ENCODE measurements around the gene PKLR.

The PKLR gene

GRCh38 chr1:155304558-155305063 is 3.4 kb upstream of the PKLR start:
- no peak for TF ChIP-seq EZH2 (IDR thresholded peaks at IDR 0.05; ENCODE audit: borderline replicate concordance, low read depth, low read length, severe bottlenecking)
- TF ChIP-seq, protein P1, sequence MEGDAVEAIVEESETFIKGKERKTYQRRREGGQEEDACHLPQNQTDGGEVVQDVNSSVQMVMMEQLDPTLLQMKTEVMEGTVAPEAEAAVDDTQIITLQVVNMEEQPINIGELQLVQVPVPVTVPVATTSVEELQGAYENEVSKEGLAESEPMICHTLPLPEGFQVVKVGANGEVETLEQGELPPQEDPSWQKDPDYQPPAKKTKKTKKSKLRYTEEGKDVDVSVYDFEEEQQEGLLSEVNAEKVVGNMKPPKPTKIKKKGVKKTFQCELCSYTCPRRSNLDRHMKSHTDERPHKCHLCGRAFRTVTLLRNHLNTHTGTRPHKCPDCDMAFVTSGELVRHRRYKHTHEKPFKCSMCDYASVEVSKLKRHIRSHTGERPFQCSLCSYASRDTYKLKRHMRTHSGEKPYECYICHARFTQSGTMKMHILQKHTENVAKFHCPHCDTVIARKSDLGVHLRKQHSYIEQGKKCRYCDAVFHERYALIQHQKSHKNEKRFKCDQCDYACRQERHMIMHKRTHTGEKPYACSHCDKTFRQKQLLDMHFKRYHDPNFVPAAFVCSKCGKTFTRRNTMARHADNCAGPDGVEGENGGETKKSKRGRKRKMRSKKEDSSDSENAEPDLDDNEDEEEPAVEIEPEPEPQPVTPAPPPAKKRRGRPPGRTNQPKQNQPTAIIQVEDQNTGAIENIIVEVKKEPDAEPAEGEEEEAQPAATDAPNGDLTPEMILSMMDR (IDR thresholded peaks at IDR 0.05; ENCODE audit: borderline replicate concordance, extremely low read depth, low read length, poor library complexity, severe bottlenecking), result no peak
- DNase-seq (no peak), ATAC-seq (ENCODE audit: insufficient read depth, low read depth) (no peak)
- Histone ChIP-seq H4K20me1 (ENCODE audit: insufficient read depth, low read length) (no peaks in the 10 kb centered on the region), H3K9me3 (ENCODE audit: insufficient read depth, low read length, severe bottlenecking) (no peaks in the 10 kb centered on the region), H3K4me1 (ENCODE audit: insufficient read depth, low read length) (peaks cover 13% of the 10 kb centered on the region), H3K36me3 (ENCODE audit: insufficient read depth, low read length) (no peaks in the 10 kb centered on the region; the same call in 1 of the 2 replicates), H3K79me2 (ENCODE audit: insufficient read depth, low read length) (peaks cover 10% of the 10 kb centered on the region), H2AFZ (ENCODE audit: low read depth, low read length) (no peak overlapping the region), H3K4me2 (ENCODE audit: insufficient read depth, low read length) (no peak overlapping the region), H3K27ac (ENCODE audit: low read length) (no peak overlapping the region), H3K27me3 (ENCODE audit: insufficient read depth, low read length, poor library complexity) (no peaks in the 10 kb centered on the region), H3K4me3 (ENCODE audit: low read depth in 1 of 2, low read length in 2 of 2) (no peak overlapping the region), H3K9ac (ENCODE audit: low read depth, low read length) (no peak overlapping the region)

GRCh38 chr1:155300553-155301329 is 497 bp downstream of the PKLR start:
- no peaks in the 10 kb centered on the region for H3K4me1 ChIP-seq (ENCODE audit: insufficient read depth, low read length)
- no peak overlapping the region for H3K9ac ChIP-seq (ENCODE audit: low read depth, low read length)
- no peaks in the 10 kb centered on the region for H4K20me1 ChIP-seq (ENCODE audit: insufficient read depth, low read length)
- no peaks in the 10 kb centered on the region for H3K27me3 ChIP-seq (ENCODE audit: insufficient read depth, low read length, poor library complexity)
- H3K27ac ChIP-seq (ENCODE audit: low read length), result no peak overlapping the region
- H3K4me2 ChIP-seq (ENCODE audit: insufficient read depth, low read length), result no peak overlapping the region
- DNase-seq (no peak), ATAC-seq (ENCODE audit: insufficient read depth, low read depth) (no peak)
- H2AFZ ChIP-seq (ENCODE audit: low read depth, low read length), result no peak overlapping the region
- H3K36me3 ChIP-seq (ENCODE audit: insufficient read depth, low read length), result no peaks in the 10 kb centered on the region
- H3K79me2 ChIP-seq (ENCODE audit: insufficient read depth, low read length), result no peaks in the 10 kb centered on the region
- H3K4me3 ChIP-seq (ENCODE audit: low read depth in 1 of 2, low read length in 2 of 2), result no peak overlapping the region
- H3K9me3 ChIP-seq (ENCODE audit: insufficient read depth, low read length, severe bottlenecking), result no peaks in the 10 kb centered on the region
- TF ChIP-seq, protein P1 (IDR thresholded peaks at IDR 0.05; ENCODE audit: borderline replicate concordance, extremely low read depth, low read length, poor library complexity, severe bottlenecking), result no peak
- TF ChIP-seq EZH2 (IDR thresholded peaks at IDR 0.05; ENCODE audit: borderline replicate concordance, low read depth, low read length, severe bottlenecking), result no peak

GRCh38 chr1:155300024-155300423 is 1.2 kb downstream of the PKLR start:
- Histone ChIP-seq H3K36me3 (ENCODE audit: insufficient read depth, low read length) (no peaks in the 10 kb centered on the region), H3K4me3 (ENCODE audit: low read depth in 1 of 2, low read length in 2 of 2) (no peak overlapping the region), H3K27ac (ENCODE audit: low read length) (no peak overlapping the region), H3K27me3 (ENCODE audit: insufficient read depth, low read length, poor library complexity) (no peaks in the 10 kb centered on the region), H3K79me2 (ENCODE audit: insufficient read depth, low read length) (no peaks in the 10 kb centered on the region), H3K9ac (ENCODE audit: low read depth, low read length) (no peak overlapping the region), H2AFZ (ENCODE audit: low read depth, low read length) (no peak overlapping the region), H3K4me1 (ENCODE audit: insufficient read depth, low read length) (no peaks in the 10 kb centered on the region), H3K4me2 (ENCODE audit: insufficient read depth, low read length) (no peak overlapping the region), H3K9me3 (ENCODE audit: insufficient read depth, low read length, severe bottlenecking) (no peaks in the 10 kb centered on the region), H4K20me1 (ENCODE audit: insufficient read depth, low read length) (no peaks in the 10 kb centered on the region)
- TF ChIP-seq, protein P1 (IDR thresholded peaks at IDR 0.05; ENCODE audit: borderline replicate concordance, extremely low read depth, low read length, poor library complexity, severe bottlenecking), result no peak
- TF ChIP-seq EZH2 (IDR thresholded peaks at IDR 0.05; ENCODE audit: borderline replicate concordance, low read depth, low read length, severe bottlenecking), result no peak
- ATAC-seq (ENCODE audit: insufficient read depth, low read depth) (no peak), DNase-seq (no peak)

All from DND-41 (cell line).